NCI-H2227 (cell line): Measurements from ENCODE around the gene ITGB5.

ENCODE experiments used
- DNase-seq: peaks from one replicate; lab custom pipeline; 2025; ENCODE audit not compliant: unreplicated experiment; lab: John Stamatoyannopoulos, UW

ITGB5 gene

DNA sequence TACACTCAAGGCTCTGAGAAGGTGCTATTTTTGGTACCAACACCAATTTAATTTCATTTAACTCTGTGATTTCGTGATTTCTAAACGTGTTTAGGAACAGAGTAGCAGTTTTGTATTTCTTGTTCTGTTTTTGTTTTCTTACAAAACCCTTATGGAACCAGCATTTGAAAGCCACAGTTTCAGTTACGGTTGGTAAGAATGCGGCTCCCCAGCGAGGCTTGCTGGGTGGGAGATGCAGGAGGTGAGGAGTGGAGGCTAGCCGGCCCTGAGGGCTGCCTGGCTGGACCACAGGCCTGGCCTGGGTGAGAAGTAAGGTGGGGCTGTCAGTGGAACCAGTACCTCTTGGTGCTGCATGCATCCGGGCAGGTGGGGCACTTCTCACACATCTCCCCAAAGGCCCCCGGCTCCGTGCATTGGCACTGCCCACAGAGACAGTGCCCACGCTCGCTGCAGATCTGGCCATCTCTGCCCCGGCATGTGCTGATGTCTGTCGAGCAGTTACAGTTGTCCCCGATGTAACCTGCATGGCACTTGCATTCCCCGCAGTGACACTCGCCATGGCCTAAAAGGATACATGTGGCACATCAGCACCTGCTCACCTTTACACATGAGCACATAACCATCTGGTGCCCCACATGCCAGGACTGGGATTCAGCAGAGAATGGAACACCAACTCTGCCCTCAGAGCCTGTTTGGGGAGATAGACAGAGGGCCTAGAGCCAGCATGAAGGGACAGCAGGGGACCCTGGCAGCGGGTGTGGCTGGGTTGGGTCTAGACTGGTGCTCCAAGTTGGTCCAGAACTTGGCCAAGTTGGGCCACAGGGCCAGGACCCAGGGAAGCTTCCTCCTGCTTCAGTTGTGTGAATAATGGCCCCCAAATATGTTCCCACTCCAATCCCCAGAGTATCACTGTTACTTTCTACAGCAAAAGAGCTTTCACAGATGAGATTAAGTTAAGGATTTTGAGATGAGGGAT is 113.5 kb downstream of the ITGB5 start:
- DNase-seq = no peak

DNA sequence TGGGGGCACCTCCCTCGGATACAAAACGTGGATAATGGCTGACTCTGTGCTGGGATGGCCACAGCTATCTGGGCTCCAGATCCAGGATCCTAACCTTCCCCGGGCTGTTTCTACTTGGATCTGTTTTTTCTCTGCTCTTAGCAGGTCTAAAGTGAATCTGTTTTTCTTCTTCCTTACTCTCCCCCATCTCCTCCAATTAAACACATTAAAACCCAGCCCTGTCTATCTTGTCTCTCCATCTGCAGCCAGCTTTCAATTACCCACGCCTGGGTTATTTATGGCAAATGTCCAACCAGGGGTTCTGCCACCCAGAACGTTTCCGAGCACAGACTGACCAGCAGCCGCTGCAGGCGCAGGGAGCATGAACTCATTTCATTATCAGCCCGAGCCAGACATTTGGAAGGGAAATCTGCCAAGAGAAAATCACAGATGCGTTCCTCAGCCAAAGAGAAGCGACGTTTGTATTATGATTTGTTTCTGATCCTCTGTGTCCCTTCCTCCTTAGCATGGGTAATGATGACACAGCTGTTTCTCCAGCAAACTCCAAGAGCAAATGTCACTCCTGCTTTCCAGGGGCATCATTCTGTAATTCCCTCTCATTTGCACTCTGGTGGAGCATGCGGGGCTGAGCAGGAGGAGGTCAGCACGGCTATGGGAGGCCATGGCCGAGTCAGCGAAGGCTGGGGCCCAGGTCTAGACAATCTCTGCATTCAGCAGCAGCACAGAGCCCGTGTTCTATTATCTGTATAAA is 114.9 kb downstream of the ITGB5 start:
- DNase-seq = peak; percentile 59

DNA sequence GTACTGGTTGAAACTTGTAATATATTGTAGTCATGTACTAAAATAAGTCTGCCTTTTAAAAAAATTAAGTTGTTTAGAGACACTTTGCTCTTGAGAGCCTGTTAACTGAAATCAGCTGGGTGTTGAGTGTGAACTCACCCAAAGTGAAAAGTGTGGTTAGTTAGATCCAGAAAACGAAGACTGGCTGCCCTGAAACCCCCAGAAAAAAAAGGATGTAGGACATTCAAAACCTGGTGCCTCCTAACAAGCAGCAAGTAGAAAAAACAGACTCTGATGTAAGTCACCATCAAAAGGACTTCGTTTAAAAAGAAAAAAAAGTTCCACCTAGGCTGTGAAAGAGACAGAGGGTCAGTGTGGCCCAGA is 116.1 kb downstream of the ITGB5 start:
- DNase-seq = no peak

DNA sequence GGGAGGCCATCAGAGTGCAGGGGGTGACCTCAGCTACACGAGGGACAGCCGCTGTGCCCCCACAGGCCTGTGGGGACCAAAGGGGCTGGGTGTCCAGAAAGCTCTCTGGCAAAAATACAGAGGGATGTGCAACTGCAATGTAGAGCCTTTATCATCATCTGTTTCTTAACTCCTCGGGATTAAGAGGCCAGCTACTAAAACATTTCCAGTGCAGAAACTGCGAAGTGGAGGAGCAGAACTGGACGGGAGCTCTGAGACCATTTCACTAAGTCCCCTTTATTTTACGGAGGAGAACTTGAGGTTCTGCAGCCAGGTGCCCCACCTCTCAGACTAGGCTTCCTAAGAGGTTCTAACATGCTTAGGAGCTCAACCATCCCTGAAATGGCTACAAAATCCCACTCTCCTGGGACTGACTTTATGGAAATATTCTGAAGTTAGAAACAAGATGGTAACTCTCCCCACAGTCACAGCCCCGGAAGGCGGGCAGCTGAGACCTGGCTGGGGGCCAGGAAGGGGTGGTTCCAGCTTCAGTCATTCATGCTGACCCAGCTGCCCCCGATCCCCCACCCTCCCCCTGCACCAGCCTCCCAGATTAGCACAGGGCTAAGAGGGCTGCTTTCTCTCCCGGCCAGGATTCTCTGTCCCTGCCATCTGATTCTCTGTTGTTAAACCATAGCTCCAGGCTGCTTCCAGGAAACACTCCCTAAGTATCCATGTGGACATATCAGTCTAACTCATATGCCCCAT is 116.7 kb downstream of the ITGB5 start:
- DNase-seq = peak; percentile 56

DNA sequence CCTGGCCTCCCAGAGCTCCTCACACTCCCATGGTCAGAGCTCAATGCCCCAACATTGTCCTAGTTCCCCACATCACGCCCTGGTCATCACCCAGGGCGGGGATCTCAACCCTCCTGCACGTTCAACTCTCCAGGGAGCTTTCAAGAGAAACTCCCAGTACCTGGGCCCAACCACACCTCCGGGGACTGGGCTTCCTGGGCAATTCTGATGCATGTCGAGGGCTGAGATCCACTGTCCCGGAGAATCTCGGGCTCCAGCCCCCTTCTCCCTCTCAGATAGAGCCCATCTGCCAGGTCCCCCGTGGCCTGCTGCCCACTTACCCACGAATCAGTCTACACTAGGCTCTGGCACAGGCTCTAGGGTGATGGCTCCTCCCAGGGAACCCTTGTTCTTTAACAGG is 117.7 kb downstream of the ITGB5 start:
- no peak for DNase-seq

DNA sequence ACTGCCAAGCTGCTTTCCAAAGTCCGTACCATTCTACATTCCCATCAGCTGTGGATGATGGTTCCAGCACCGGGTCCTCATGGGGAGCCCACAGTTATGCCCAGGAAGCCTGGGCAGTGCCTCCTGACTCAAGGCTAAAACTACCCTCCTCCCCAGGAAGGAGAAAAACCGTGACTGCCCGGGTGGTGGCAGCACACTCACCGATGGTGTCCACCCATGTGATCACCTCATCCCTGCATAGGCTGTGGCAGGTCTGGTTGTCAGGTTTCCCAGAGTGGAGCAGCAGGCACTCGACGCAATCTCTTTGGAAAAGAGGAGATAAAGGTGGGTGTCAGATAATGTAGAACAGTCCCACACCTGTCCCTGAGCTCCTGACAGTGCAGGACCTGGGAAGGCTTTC is 118.4 kb downstream of the ITGB5 start:
- DNase-seq = no peak

DNA sequence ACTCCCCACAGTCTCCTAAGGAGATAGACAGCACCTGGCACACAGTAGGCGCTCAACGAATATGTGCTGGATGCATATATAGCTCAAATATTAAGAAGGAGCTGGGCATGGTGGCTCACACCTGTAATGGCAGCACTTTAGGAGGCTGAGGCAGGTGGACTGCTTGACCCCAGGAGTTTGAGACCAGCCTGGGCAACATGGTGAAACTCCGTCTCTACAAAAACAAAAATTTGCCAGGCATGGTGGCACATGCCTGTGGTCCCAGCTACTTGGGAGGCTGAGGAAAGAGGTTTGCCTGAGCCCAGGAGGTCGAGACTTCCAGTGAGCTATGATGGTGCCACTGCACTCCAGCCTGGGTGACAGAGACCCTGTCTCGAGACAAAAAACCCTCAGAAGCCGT is 119.5 kb downstream of the ITGB5 start:
- no peak for DNase-seq

DNA sequence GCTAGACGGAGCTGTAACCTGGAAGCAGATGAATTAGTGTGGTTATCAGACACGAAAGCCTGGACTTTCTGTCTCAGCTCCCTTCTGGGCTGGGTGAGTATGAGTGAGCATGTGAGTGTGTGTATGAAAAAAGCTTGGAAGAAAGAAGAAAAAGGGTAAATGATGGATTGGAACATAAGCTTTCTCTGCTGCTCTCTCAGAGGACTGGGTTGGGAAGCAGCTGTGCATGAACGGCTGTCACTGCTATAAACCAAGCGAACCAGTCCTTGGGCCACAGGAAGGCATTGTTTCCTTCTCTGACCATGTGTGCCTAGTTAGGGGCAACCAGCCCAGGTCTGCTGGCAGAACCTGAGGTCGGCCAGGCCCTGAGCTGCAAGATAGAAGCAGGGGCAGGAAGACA is 119.9 kb downstream of the ITGB5 start:
- no peak for DNase-seq

DNA sequence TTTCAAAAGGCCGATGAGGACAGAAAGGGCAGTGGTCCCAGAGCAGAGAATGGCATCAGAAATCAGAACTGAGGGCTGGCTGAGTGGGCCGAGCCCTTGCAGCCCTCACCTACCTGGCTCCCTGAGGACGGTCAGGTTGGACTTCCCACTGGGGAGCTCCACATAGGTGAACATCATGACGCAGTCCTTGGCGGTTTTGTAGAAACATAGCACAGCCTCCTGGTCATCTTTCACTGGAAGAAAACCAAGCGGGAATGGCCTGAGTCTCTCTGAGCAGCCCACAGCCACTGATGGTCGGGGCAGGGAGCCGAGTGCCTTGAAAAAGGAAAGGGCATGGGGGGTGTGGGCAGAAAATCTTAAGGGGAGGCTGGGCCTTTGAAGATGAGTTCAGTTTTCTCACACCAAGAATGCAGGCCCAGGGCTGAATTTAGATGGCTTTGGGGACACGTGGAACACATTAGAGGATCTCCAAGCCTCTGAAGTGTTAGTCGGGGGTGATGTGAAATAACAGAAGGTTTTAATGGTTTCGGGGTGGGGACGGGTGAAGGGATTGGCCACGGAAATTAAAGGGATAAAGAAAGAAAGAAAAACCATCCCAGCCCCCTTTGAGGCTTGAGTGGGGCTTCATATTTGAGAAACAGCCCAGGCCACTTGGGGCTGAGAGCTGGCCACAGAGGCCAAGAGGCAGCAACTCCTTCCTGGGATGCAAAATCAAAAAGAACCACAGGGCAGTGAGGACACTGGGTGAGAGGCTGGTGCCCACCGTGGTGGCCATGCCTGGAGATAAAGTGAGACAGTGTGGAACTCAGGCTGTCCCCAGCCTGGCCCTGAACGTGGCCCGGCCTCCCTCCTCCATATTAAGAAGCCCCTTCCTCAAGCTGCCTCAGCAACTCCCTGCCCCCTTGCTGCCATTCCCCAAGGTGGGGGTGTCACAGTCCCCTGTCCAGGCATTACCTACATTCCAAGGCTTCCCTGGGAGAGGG is 120.8 kb downstream of the ITGB5 start:
- no peak for DNase-seq

DNA sequence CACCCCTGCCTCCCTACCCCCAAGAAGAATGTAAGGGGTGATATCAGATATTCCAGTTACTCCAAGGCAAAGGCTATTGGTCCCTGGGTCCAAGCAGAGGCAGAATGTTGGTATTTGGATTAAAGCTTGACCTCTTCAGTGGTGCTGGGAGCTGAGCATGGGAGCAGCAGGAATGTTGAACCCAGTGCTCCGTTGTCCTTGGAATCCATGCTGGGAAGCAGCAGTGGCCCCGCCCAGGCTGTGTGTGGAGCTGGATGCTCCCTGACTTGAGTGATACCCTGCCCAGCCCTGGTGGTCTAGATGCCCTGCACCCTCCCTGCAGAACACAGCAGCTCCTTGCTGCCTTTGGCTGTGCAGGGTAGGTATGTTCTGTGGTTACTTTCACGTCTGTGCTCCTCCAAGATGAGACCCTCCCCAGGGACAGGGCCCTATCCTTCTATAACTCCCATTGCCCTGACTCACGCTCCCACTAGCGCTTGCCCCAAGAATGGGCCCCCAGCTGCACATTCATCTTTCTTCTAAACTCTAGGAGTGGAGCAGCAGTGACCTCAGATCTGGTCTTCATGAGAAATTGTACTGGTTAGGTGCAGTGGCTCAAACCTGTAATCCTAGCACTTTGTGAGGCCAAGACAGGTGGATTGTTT is 121.8 kb downstream of the ITGB5 start:
- no peak for DNase-seq

DNA sequence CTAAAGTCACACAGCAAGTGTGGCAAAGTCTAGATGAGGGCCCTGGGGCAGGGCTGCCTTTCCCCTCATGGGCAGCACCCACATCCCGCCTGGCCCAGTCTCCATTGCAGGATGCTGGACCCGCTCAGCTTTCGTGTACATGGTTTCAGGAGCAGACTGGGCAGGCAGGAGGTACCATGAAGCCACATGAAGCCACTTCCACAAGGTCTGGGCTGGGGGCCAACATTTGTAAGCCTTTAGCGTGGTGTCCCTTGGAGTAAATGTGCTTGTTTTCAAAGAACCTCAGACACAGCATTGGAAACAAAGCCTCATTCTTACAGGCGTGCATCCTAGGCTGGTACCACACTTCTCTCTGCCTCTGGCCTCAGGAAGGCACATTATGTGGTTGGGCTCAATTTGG is 122.4 kb downstream of the ITGB5 start:
- no peak for DNase-seq

DNA sequence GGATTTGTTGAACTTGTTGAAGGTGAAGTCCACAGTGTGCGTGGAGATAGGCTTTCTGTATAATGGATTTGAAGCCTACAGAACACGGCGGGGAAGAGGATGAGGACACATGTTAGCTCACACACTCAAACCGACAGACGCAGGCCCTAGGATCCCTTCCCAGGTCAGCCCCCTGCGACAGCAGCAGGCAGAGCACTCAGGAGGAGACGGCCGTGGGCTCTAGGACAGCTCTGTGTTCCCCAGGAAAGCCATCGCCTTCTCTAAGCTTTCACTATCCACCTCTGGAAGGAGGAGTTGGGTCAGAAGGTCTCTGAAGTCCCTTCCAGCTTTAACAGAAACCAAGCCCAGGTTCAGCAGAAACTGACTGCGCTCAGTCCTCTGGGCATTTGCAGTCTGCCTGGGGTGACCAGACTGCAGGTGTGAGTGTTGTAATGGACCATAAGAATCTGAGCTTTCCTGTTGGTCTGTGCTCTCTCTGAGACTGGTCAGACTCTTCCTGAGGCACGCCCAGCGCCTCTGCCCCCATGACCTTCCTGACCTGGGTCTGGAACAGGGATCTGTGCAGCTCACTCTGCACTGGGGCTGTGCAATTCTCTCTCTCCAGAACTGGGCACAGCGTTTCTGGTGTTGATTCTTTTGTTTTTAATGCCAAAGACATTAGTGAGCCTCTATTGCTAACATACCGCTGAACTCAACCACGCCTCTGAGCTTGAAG is 123.4 kb downstream of the ITGB5 start:
- no peak for DNase-seq

DNA sequence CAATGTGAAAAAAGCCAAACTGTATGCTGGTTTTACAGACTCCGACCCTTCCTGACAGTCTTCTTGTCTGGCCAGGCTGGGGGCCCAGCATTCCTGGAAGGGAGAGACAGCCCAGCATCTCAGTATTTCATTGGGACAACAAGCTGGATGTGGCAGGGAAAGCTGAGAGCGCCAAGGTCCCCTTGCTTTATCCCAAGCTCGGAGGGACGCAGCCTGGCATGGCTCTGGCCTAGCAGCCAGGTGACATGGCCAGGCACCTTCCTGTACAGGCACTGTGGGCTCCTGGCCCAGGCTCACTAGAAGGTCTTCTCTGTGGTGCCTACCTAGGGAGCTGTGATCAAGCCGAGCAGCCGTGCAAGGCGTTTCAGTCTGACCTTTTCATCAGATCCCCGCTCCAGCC is 124.0 kb downstream of the ITGB5 start:
- DNase-seq = no peak

DNA sequence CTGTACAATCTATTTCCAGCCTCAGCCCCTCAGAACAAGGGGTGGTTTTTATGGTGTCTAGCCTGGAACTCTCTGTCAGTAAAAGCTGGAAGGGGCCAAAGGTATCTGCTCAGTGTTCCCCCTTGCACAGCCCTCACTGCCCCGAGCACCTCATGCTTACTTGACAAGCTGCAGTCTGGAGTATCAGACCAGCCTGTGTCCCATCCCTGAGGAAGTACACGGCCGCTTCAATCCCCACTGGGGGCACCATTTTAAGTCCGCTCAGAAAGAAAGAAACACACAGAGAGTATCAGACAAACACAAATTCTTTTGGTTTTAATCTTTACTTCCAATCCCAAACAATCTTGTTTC is 124.5 kb downstream of the ITGB5 start:
- DNase-seq = no peak

DNA sequence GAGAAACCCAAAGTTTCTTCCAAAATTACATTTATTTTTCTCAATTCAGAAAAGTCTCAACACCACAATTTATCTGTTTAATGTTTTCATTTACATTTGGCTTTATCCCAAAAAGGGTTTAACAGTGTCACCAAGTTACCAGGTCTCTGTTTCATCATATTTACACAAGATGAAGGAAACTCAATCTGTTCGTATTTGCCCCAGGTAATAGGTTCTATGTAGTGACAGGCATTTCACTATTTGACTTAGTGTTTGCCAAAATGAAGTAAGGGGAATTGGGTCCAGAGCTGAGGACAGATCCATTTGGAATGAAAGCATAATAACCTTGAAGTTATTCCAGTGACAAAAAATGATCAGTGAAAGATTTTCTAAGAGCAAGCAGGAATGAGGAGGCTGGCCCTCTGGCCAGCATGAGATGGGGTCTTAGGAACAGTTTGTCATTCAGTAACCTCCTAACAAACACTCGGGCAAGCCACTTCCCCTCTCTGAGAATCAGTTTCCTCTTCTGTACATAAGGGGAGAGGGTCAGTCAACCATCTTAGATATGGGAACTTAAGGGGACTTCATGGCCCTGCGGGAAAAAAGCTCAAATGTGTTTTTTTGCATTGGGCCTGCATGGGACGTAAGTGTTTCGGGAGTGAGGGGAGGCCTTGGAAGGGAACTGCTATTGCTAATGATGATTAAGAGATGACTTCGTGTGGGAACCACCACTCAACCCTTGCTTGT is 125.1 kb downstream of the ITGB5 start:
- DNase-seq = no peak

DNA sequence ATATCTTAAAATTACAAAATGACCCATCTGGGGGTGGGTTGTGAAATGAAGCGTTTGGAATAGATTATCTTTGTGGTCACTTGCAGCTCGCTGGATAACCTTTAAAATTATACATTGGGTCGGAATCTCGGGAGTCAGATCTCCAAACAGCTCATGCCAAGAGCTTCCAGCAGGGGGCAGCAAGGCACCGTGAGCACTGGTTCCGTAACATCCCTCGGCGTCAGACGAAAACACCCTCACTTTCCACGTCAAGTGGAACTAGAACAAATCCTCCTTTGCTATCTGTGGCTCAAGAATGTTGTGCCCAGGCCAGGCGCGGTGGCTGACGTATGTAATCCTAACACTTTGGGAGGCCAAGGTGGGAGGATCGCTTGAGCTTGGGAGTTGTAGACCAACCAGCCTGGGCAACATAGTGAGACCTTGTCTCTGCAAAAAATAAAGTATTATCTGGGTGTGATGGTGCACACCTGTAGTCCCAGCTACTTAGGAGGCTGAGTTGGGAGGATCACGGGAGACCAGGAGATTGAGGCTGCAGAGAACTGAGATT is 125.8 kb downstream of the ITGB5 start:
- peak; percentile 80 for DNase-seq

DNA sequence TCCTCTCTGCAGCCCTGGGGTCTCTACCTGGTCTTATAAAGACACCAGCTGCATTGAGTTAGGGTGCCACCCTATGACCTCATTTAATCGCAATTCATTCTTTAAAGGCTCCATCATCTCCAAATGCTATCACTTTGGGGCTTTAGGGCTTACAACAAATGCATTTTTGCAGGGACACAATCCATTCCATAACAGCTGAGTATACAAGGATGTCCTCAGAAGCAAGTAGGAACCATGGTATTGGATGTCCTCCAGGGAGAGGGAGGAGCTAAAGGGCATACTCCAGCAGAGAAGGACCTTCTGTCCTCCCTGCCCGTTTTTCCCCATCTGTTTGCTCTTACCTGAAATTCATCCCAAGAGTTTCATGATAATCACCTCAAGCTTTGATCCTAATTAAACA is 126.6 kb downstream of the ITGB5 start:
- no peak for DNase-seq

DNA sequence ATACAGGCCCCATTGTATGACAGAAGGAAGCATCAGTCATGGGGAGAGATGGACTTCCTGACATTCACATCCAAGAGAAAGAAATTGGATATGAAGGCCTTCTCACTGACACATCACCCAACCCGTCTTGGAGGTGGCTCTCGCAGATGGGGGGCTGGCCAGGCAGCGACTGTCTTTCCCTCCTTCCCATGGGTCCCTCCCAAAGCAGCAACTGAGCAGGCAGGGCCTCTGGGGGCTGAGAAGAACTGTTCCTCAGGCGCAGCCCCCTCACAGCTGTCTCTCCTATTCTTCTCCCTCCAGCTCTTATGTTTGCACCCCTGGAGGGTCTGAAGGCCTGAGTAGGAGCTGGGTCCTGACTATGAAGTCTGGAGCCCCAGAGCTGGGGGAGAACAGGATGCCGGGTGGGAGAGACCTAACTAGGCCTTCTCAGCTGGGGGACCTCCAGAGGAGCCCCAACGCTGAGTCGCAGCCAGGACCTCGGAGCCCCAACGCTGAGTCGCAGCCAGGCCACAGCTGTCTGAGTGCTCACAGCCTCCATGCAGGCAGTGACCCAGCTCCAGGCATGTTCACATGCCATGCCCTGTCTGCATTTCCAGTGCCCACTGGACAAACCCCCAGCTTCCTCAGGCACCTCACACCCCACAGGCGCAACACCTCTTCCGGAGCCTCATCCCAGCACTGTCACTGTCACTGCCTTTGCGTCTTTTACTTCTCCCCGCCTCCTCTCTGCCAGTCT is 127.3 kb downstream of the ITGB5 start:
- DNase-seq = no peak
